HepG2 (cell line): Measurements from ENCODE around the gene TFDP2. TPM values are rescaled to one million over a fixed set of nuclear protein-coding genes. Genes with fewer than 3 reads are reported as not detected.

Experiments
- ATAC-seq: fragments of 200-7000 bp; cut with Tn5 transposase; 3 replicates; pipeline ENCODE4 v1.9.1; 2020; ENCODE audit warnings: mild to moderate bottlenecking, moderate library complexity
- BruUV-seq: library from RNA; stranded (reverse); fragments of 400-500 nt; replicated peaks from 2 replicates; lab custom pipeline; 2021; lab: Mats Ljungman, UMichigan
- CTCF ChIA-PET: fragments of 300-600 bp; formaldehyde crosslinking; extraction: SDS; loops from one replicate; lab custom pipeline; 2021; ENCODE audit warnings: low total read pairs, inconsistent platforms, low intra/inter-chr PET ratio; lab: Yijun Ruan, JAX
- POLR2A ChIA-PET: fragments of 350-600 bp; sonication (Branson Sonifier 250); formaldehyde crosslinking; loops from one replicate; lab custom pipeline; 2020; ENCODE audit warnings: antibody characterized with exemption, inconsistent platforms; lab: Yijun Ruan, JAX
- DNase-seq: peaks from one replicate; pipeline ENCODE4 v3.0.0-alpha.2; 2015; ENCODE audit warnings: low spot score
- FAIRE-seq: peaks from 3 replicates; lab custom pipeline; 2011; peaks lifted over from hg19 to GRCh38; lab: Jason Lieb, UNC
- H2AFZ ChIP-seq: one replicate; pipeline ENCODE4 v1.6.1; 2011; ENCODE audit warnings: low read length, inconsistent platforms
- H3K27ac ChIP-seq: fragments of 300-600 bp; 3 replicates; pipeline ENCODE4 v1.8.0; 2011; ENCODE audit warnings: mixed run types, mild to moderate bottlenecking, mixed read lengths, low read length, inconsistent platforms; ENCODE audit not compliant: insufficient read depth; ENCODE audit errors: extremely low read length
- H3K27me3 ChIP-seq, 2 experiments: fragments of 200-600 bp in 1 of 2; 2 replicates in 1 of 2; 3 replicates in 1 of 2; pipeline versions ENCODE4 v1.6.0 to v1.8.0; 2011; ENCODE audit warnings: low read length in 2 of 2, mild to moderate bottlenecking in 2 of 2, moderate library complexity in 2 of 2, inconsistent platforms in 1 of 2; ENCODE audit not compliant: insufficient read depth in 2 of 2, control insufficient read depth in 1 of 2
- H3K36me3 ChIP-seq, 2 experiments: fragments of 200-600 bp in 1 of 2; replicated peaks in 1 of 2; 2 replicates in 1 of 2; 3 replicates in 1 of 2; pipeline versions ENCODE4 v1.5.1 to v1.8.0; 2011; ENCODE audit warnings: low read length in 2 of 2, inconsistent platforms in 1 of 2; ENCODE audit not compliant: insufficient read depth in 2 of 2, control insufficient read depth in 1 of 2
- H3K4me1 ChIP-seq: 2 replicates; pipeline ENCODE4 v1.5.1; 2012; ENCODE audit warnings: low read length, inconsistent platforms; ENCODE audit not compliant: insufficient read depth
- H3K4me2 ChIP-seq: 2 replicates; pipeline ENCODE4 v1.6.0; 2011; ENCODE audit warnings: low read depth, low read length, inconsistent platforms
- H3K4me3 ChIP-seq, 3 experiments: fragments of 200-600 bp in 1 of 3; sonication (generic), shearing (Covaris generic) in 1 of 3; replicated peaks in 1 of 3; 2 replicates each; pipeline ENCODE4 v1.5.1; 2011 to 2016; ENCODE audit warnings: low read length in 3 of 3, inconsistent platforms in 2 of 3, low read depth in 2 of 3, mild to moderate bottlenecking in 2 of 3, control low read depth in 1 of 3, mixed read lengths in 1 of 3; ENCODE audit not compliant: insufficient read depth in 1 of 3
- H3K79me2 ChIP-seq: one replicate; pipeline ENCODE4 v1.6.1; 2011; ENCODE audit warnings: low read length, inconsistent platforms; ENCODE audit not compliant: insufficient read depth
- H3K9ac ChIP-seq: 2 replicates; pipeline ENCODE4 v1.6.0; 2011; ENCODE audit warnings: mild to moderate bottlenecking, low read depth, low read length, inconsistent platforms; ENCODE audit not compliant: insufficient read depth
- H3K9me3 ChIP-seq: 2 replicates; pipeline ENCODE4 v1.5.1; 2012; ENCODE audit warnings: mild to moderate bottlenecking, low read length
- H4K20me1 ChIP-seq: 2 replicates; pipeline ENCODE4 v1.6.0; 2011; ENCODE audit warnings: inconsistent platforms, mild to moderate bottlenecking, low read length, moderate library complexity; ENCODE audit not compliant: insufficient read depth
- ARHGAP35 ChIP-seq: sonication (generic); formaldehyde crosslinking; IDR thresholded peaks from 2 replicates; pipeline ENCODE4 v1.9.0; 2022; ENCODE audit warnings: mild to moderate bottlenecking, inconsistent platforms, moderate library complexity, missing genetic modification reagents, borderline replicate concordance
- ATF5 ChIP-seq: sonication (generic); formaldehyde crosslinking; IDR thresholded peaks from 2 replicates; pipeline ENCODE4 v1.4.0; 2020; ENCODE audit warnings: mild to moderate bottlenecking, low read depth, missing genetic modification reagents
- EHMT2 ChIP-seq: fragments of 200-600 bp; sonication (generic); IDR thresholded peaks from 2 replicates; pipeline ENCODE4 v1.7.0; 2017; ENCODE audit warnings: antibody characterized with exemption, low read depth, low read length, borderline replicate concordance
- ELF4 ChIP-seq: sonication (generic); formaldehyde crosslinking; IDR thresholded peaks from 2 replicates; pipeline ENCODE4 v1.5.0; 2020; ENCODE audit warnings: missing genetic modification reagents, mild to moderate bottlenecking, moderate library complexity, borderline replicate concordance
- ETV6 ChIP-seq: sonication (generic); formaldehyde crosslinking; conservative IDR thresholded peaks from 2 replicates; pipeline ENCODE4 v1.4.0; 2020; ENCODE audit warnings: missing genetic modification reagents
- HNF4A ChIP-seq: sonication (generic); formaldehyde crosslinking; IDR thresholded peaks from 2 replicates; pipeline ENCODE4 v1.4.0; 2020; ENCODE audit warnings: missing genetic modification reagents
- ISL2 ChIP-seq: sonication (generic); formaldehyde crosslinking; IDR thresholded peaks from 2 replicates; pipeline ENCODE4 v1.5.0; 2020; ENCODE audit warnings: missing genetic modification reagents
- JDP2 ChIP-seq: sonication (generic); formaldehyde crosslinking; IDR thresholded peaks from 2 replicates; pipeline ENCODE4 v1.8.1; 2022; ENCODE audit warnings: missing genetic modification reagents, borderline replicate concordance
- MED8 ChIP-seq: sonication (generic); formaldehyde crosslinking; IDR thresholded peaks from 2 replicates; pipeline ENCODE4 v1.8.1; 2023; ENCODE audit warnings: mild to moderate bottlenecking, missing genetic modification reagents; ENCODE audit not compliant: insufficient replicate concordance
- MIER2 ChIP-seq: IDR thresholded peaks from 2 replicates; pipeline ENCODE4 v1.6.1; 2016; ENCODE audit warnings: missing biosample characterization, missing genetic modification reagents
- RERE ChIP-seq: IDR thresholded peaks from 2 replicates; pipeline ENCODE4 v1.6.1; 2016; ENCODE audit warnings: low read depth, missing genetic modification reagents, missing compliant biosample characterization
- ZNF430 ChIP-seq: sonication (generic); formaldehyde crosslinking; IDR thresholded peaks from 2 replicates; pipeline ENCODE4 v1.9.0; 2021; ENCODE audit warnings: mild to moderate bottlenecking, missing genetic modification reagents
- ZNF451 ChIP-seq: sonication (generic); formaldehyde crosslinking; IDR thresholded peaks from 2 replicates; pipeline ENCODE4 v1.5.0; 2020; ENCODE audit warnings: mild to moderate bottlenecking, missing genetic modification reagents
- ZNF7 ChIP-seq: IDR thresholded peaks from 2 replicates; pipeline ENCODE4 v1.6.1; 2016; ENCODE audit warnings: missing biosample characterization, missing genetic modification reagents
- WGBS: methylation state at CpG from one replicate; pipeline ENCODE4 v1.1.6; 2017; ENCODE audit warnings: low lambda C conversion rate; 5-methylcytosine and 5-hydroxymethylcytosine counted together
- in situ Hi-C: cut with HindIII; loops from 2 replicates; pipeline ENCODE4 v1.10.0; 2017; ENCODE audit warnings: low pct_unique_long_range_greater_than_20kb; ENCODE audit not compliant: extremely low pct_ligation_motif_present
- intact Hi-C: fragments of 100-400 bp; cut with micrococcal nuclease; formaldehyde crosslinking; loops from one replicate; pipeline ENCODE4 v1.10.0; 2022; ENCODE audit not compliant: unreplicated experiment
- polyA plus RNA-seq, 8 experiments: library from polyadenylated mRNA; depleted of rRNA in 3 of 8; stranded (reverse) in 7 of 8; unstranded in 1 of 8; fragments of >200 nt; fragmentation: Illumina TruSeq in 4 of 8; extraction: Trizol in 4 of 8; gene quantifications; 2 replicates each; pipeline versions ENCODE4 v1.2.1 to v1.2.3, GENCODE V29; 2011 to 2016; ENCODE audit warnings: low read depth in 4 of 8, missing spikeins in 1 of 8, mixed read lengths in 1 of 8; ENCODE audit not compliant: insufficient read depth in 1 of 8
- total RNA-seq, 5 experiments: library from RNA; depleted of rRNA; stranded (reverse); fragments of >200 nt; fragmentation: Illumina TruSeq; extraction: Trizol; gene quantifications; 2 replicates each; pipeline ENCODE4 v1.2.3, GENCODE V29; 2016; ENCODE audit warnings: low read depth in 1 of 5

Gene TFDP2
- total and polyA plus RNA-seq, 2 of the 13 experiments (the other 11 are each of a cell fraction or from before 2014, with no cell fraction given) = 17.9 to 37.4 TPM

GRCh38 chr3:142053835-142054234, 95.5 kb downstream of the TFDP2 start:
- BruUV-seq = no TSS peak
- H3K79me2 ChIP-seq = no peaks in the 10 kb centered on the region
- ChIA-PET CTCF (no interaction called here), POLR2A (no interaction called here)
- no peak overlapping the region for H3K4me2 ChIP-seq
- in situ Hi-C loops = no loop called here
- no peak for FAIRE-seq
- no peaks in the 10 kb centered on the region for H3K36me3 ChIP-seq
- no peaks in the 10 kb centered on the region for H3K27me3 ChIP-seq
- H3K4me1 ChIP-seq = no peaks in the 10 kb centered on the region
- DNase-seq = no peak
- no peaks in the 10 kb centered on the region for H3K9me3 ChIP-seq
- 90% methylated on average over 1 of the region's 1 CpG for WGBS
- no peaks in the 10 kb centered on the region for H4K20me1 ChIP-seq
- intact Hi-C loops = no loop called here
- H2AFZ ChIP-seq = no peak overlapping the region
- no peak overlapping the region for H3K4me3 ChIP-seq
- no peak overlapping the region for H3K9ac ChIP-seq
- TF ChIP-seq EHMT2 (no peak), MIER2 (CRISPR knock-in tag) (no peak), ETV6 (CRISPR knock-in tag) (no peak), ZNF7 (CRISPR knock-in tag) (peak; percentile 82; the same call in 1 of the 2 replicates), ELF4 (CRISPR knock-in tag) (no peak), ISL2 (CRISPR knock-in tag) (no peak), HNF4A (no peak), ARHGAP35 (CRISPR knock-in tag) (no peak), JDP2 (CRISPR knock-in tag) (no peak)
- H3K27ac ChIP-seq = no peak overlapping the region
- no peak for ATAC-seq

DNA sequence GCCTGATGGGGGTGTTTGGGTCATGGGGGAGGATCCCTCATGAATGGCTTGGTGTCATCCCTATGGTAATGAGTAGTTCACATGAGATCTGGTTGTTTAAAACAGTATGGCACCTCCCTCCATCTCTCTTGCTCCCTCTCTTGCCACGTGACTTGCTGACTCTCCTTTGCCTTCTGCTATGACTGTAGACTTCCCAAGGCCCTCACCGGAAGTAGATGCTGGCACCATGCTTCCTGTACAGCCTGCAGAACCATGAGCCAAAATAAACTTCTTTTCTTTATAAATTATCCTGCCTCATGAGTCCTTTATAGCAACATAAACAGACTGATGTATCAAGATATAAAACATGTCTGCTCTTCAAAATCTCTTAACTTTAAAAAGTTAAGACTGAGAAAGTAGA, 96.1 kb downstream of the TFDP2 start:
- H3K4me2 ChIP-seq = no peak overlapping the region
- intact Hi-C loops = no loop called here
- ChIA-PET CTCF (no interaction called here), POLR2A (no interaction called here)
- no peaks in the 10 kb centered on the region for H3K27me3 ChIP-seq
- 96% methylated on average over 2 of the region's 2 CpGs for WGBS
- no peaks in the 10 kb centered on the region for H3K79me2 ChIP-seq
- ATAC-seq (no peak), DNase-seq (no peak), FAIRE-seq (no peak)
- H3K27ac ChIP-seq = no peak overlapping the region
- H3K9me3 ChIP-seq = no peaks in the 10 kb centered on the region
- no peak overlapping the region for H3K4me3 ChIP-seq
- H4K20me1 ChIP-seq = no peaks in the 10 kb centered on the region
- no peak overlapping the region for H3K9ac ChIP-seq
- in situ Hi-C loops = no loop called here
- H3K36me3 ChIP-seq = 0 out of 5 replicates have a peak, but pooled peaks cover 0 to 2% of the 10 kb centered on the region in 2 experiments
- no peaks in the 10 kb centered on the region for H3K4me1 ChIP-seq
- no TSS peak for BruUV-seq
- H2AFZ ChIP-seq = no peak overlapping the region
- TF ChIP-seq ZNF430 (CRISPR knock-in tag) (no peak), ZNF451 (CRISPR knock-in tag) (no peak), ATF5 (CRISPR knock-in tag) (no peak), RERE (no peak), MED8 (CRISPR knock-in tag) (no peak)
